ENCODE data around the gene TAF3.

TAF3 gene

GRCh38 chr10:7874864-7875263 is 56.6 kb downstream of the TAF3 start:
- DNase-seq (ENCODE audit: low read depth in 2 of 2) = no peak

DNA sequence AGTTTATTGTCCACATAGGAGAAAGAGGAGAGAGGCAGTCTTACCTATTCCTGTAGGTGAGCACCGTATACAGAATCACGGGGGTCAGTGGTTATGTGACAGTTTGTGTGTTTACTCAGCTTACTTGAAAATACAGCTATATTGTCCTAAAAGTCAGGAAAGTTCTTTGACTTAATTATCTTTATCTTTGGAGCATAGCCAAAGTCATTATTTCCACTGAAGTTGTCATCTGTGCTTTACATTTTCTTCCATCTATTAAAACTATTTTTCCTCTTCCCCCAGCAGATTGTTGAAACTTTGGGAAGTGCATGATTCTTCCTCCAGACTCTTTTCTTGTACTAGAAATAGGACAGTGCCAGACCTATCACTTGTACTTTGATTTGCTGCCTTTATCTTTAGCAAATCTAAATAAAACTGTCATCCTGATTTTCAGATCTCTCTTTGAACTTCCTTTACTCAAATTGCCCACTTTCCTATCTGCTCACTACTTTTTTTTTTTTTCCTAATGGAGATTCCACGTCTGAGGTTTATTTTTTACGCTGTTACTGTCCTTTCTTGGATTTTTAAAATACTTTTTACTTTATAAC is 58.3 kb downstream of the TAF3 start:
- DNase-seq (ENCODE audit: low read depth in 2 of 2) = no peak

DNA sequence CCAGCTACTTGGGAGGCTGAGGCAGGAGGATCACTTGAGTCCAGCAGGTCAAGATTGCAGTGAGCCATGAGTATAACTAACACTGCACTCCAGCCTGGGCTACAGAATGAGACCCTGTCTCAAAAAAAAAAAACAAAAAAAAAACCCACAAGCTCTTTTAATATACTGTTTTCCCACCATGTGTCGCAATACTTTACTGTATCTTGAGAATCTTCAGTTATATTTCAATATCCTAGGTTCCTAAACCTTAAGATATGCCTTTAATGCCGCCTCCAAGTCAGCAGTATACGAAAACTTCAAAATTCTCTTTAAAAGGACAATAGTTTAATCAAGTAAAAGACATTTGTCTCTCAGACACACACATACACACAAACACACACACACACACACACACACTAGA is 62.8 kb downstream of the TAF3 start:
- no peak for DNase-seq (ENCODE audit: low read depth in 2 of 2)

GRCh38 chr10:7886056-7886455 is 67.8 kb downstream of the TAF3 start:
- DNase-seq (ENCODE audit: low read depth in 2 of 2) = no peak

DNA sequence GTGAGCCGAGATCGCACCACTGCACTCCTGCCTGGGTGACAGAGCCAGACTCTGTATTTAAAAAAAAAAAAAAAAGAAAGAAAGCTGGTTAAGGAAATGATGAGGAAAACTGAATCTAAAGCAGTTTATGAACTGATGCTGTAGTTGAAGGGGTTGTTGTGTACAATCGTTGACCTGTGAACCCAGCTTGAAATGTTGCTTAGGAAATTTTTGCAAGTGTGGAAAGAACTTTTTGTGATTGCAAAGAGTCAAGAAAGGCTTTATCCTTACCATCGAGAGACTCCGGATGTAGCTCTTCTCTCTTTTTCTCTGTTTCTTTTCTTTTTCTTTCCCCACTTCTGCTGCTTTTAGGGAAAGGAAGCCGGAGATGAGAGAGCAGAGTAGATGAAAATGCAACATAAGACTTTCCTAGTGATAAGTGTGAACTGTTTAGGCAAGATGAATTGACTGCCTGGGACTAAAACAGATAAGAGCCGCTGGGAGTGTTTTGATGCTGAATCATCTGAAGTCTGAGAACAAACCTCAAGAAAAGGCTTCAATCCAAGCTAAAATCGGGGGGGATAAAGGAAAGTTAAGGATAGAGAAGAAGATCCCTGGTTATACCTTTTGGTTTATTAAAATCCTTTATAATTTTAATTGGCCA is 69.0 kb downstream of the TAF3 start:
- no peak for DNase-seq (ENCODE audit: low read depth in 2 of 2)

- DNase-seq (ENCODE audit: low read depth in 2 of 2) = no peak
Observed at GRCh38 chr10:7889947-7890542, 71.7 kb downstream of the TAF3 start.

GRCh38 chr10:7890781-7891180 is 72.5 kb downstream of the TAF3 start:
- no peak for DNase-seq (ENCODE audit: low read depth in 2 of 2)

- DNase-seq (ENCODE audit: low read depth in 2 of 2) = no peak
Observed at GRCh38 chr10:7891634-7892033, 73.3 kb downstream of the TAF3 start.

GRCh38 chr10:7892146-7892545 is 73.8 kb downstream of the TAF3 start:
- DNase-seq (ENCODE audit: low read depth in 2 of 2) = no peak

- no peak for DNase-seq (ENCODE audit: low read depth in 2 of 2)
Observed at GRCh38 chr10:7895699-7896090, 77.4 kb downstream of the TAF3 start.

GRCh38 chr10:7896297-7896696 is 78.0 kb downstream of the TAF3 start:
- no peak for DNase-seq (ENCODE audit: low read depth in 2 of 2)

DNA sequence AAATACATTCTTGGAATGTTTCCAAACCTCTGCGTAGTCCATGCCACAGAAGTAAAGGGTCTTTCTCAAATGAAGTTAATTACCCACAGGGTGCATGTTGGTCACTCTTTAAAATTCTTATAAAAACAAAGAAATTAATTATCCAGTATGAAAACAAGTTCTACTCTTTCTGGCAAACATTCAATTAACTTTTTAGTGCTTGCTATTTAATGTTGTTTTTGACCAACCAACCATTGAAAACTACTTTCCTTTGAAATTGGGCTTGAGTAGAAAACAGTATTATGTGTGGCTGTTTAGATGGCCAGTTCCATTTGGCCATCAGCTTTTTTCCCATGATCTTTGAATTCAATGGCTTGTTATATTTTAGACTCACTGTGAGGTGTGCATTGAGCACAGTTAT is 83.0 kb downstream of the TAF3 start:
- no peak for DNase-seq (ENCODE audit: low read depth in 2 of 2)

DNA sequence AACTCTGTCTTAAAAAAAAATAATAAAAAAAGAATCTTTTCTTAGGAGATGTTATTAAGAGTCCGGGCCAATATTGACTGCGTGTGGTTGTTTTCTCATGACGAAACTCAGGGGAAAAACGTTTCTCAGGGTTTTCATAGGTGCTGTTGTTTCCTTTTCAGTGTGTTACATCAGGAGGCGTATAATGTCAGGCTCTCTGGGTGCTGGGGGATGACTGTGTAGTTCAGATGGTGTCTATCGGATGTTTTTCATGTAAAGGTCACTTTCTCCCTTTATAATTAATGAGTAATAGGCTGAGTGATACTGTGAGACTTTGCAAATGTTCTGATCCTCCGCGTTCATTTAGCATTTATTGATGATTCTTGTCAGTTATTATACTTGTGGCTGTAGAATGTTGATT is 84.1 kb downstream of the TAF3 start:
- DNase-seq (ENCODE audit: low read depth in 2 of 2) = no peak

- DNase-seq (ENCODE audit: low read depth in 2 of 2) = no peak
Observed at GRCh38 chr10:7903851-7904250, 85.5 kb downstream of the TAF3 start.

DNA sequence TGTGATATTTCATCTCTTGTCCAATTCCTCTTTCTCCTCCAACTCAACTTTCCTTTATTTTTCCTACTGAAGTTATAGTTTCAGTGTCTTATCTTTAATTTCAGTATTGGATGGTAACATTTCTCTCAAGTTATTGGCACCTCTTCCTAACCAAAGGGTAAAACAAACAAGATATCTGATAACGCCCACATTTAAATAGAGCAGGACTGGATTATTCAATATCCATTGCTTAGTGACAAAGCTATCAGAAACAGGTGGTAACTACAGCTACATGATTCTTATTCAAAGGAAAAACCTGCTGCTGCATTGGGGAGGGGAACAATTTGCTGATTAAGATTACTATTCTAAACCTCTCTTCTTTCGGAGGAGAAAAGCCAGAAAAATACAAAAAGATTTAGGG is 87.8 kb downstream of the TAF3 start:
- DNase-seq (ENCODE audit: low read depth in 2 of 2) = no peak

DNA sequence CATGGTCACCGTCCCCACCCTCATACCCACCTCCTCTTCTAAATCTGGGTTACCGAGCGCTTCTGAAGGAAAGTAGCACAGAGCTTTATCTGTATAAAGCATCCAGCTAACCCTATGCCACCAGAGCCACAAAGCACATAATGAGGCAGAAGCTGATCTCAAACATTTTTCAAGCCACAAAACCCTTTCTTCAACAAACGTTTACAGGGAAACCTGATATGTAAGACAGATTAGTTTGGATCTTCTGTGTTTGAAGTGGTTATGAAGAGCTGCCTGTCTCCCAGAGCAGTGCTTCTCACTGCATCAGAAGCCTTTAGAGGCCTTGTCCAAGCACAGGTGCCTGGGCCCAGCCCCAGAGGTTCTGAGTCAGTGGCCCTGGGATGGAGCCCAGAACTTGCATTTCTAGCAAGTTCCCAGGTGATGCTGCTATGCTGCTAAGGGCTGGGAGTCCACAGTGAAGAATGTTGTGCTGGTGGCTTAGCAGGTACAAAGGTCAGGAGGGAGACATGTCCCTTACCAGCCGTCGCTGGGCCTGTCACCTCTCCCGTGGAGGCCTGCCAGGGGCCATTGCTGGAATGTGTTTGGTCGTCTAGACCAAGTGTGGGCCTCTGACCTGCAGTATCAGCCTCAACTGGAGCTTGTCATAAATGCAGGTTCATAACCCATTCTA is 90.4 kb downstream of the TAF3 start:
- no peak for DNase-seq (ENCODE audit: low read depth in 2 of 2)

DNA sequence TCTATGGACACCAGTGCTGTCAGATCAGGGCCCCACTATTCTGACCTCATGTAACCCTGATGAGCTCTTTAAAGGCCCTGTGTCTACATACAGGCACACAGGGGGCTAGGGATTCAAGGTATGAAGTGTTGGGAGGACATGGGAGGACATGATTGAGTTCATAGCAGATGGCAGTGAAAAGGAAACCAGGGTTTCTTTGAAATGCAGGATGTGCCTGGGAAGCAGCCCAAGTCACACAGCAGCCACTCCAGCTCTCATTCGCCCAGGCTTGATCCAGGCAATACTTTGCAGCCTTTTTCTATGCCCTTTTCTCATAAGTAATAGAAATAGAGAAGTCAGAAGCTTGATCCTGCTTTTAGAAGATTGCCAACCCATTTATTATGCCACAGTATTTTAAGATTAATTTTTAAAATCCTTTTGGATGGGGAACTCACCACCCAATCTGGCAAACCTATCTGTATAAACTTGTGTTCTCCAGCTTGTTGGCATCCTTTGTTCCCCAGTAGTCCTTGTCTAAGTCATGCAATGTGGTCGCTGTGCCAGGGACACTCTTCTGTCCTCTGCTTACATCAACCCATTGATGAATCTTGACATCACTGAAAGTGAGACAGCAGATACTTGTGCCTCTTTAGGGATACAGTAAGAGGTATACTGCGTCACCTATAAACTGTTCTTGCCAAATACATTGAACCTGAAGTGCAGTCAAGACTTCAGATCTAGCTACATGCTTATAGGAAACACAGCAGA is 95.0 kb downstream of the TAF3 start:
- no peak for DNase-seq (ENCODE audit: low read depth in 2 of 2)

DNA sequence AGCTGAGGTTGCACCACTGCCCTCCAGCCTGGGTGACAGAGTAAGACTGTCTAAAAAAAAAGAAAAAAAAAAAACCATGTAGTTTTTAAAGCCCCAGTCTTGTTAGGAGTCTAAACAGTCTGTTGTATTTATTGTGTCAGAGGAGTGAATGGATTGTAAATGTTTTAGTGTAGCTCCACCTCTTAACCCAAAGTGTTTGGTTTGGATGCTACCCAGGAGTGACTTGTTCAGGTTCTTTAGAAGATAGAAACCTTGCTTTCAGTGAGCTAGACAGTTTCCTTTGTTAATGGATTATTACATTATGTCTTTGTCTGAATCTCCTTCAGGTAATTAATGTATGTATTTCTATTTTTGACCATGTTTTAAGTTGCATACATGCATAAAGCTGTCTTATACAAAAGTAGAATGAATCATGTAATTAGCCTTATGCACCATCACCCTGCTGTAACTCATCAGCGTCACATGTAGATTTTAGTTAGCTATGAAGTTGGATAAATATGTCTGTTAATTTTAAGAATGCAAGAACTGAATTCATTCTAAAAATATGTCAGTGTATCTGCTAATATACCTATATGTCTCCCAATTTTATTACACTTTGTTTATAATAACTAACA is 97.7 kb downstream of the TAF3 start:
- no peak for DNase-seq (ENCODE audit: low read depth in 2 of 2)

DNA sequence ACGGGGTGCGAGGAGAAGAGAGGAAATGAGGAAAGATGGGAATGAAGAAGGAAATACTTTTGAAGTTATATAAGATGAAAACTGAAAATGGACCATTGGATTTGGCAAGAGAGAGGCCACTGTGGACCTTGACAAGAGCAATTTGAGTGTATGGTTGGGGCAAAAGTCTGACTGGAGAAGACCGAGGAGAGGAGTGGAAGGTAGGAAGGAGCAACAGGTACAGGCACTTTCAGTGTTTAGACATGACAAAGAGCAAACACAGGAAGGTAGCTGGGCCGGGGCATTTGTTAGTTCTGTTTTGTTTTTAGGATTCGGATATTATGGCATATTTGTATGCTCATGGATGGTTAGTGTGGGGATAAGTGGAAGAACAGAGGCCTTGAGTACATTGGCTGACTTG is 99.4 kb downstream of the TAF3 start:
- no peak for DNase-seq (ENCODE audit: low read depth in 2 of 2)

DNA sequence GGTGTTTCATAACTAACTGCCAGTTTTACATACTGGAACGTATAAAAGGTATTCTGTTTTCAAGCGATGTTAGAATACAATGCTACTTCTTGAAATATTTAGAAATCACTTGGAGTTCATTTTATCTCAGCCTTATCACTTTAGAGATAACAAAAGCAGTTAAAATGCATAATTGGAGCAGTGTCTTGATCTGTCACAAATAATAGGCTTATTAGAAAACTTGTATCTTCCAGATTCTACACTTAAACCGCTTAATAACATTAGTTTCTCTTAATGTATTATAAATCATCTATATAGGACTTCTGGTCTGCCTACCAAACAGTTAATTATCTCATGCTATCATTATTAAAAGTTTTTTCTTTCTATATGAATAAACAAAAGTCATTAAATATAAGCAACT is 104.4 kb downstream of the TAF3 start:
- DNase-seq (ENCODE audit: low read depth in 2 of 2) = no peak

DNA sequence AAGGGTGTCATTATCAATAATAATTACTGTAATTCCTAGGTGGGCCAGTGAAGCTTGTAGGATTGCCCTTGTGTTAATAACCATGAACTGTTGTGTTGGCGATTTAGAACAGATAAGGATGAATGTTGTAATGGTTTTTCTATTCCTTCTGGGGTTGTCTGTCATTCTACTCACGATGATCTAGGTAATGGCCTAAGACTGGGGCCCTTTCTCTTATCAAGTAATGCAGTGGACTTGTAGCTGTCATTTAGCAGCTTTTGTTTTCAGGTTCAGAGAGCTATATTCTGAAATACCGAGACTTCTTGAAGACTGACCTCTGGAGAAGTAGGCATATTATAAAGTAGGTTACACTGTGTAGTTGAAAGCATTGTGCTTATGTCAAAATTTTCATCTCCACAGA is 110.2 kb downstream of the TAF3 start:
- no peak for DNase-seq (ENCODE audit: low read depth in 2 of 2)

Measured in stimulated activated CD8-positive, alpha-beta memory T cell treated with anti-CD3 and anti-CD28 coated beads, Interleukin-7, amount 100 ng/mL, for 1 hour (primary cell).